GM20000 (cell line): ENCODE results near the gene SLC25A22.

Source experiments
- DNase-seq: peaks from one replicate; pipeline ENCODE4 v3.0.0; 2012; ENCODE audit warnings: low spot score
- CTCF ChIP-seq: IDR thresholded peaks from 2 replicates; pipeline ENCODE4 v1.5.1; 2012; ENCODE audit warnings: mild to moderate bottlenecking, control low read depth; ENCODE audit errors: extremely low read depth, missing control alignments

SLC25A22 gene

GRCh38 chr11:782264-783174, 15.6 kb downstream of the SLC25A22 start:
- TF ChIP-seq CTCF: no peak
- DNase-seq: no peak

- TF ChIP-seq CTCF: no peak
- no peak for DNase-seq
These were observed 18.0 kb downstream of the SLC25A22 start for GRCh38 chr11:779955-780532.

GRCh38 chr11:778976-779954, 18.8 kb downstream of the SLC25A22 start:
- TF ChIP-seq CTCF: no peak
- DNase-seq: no peak

GRCh38 chr11:777288-778255, 20.5 kb downstream of the SLC25A22 start, which contains the start of gene GATD1:
Gene GATD1 (minus strand): TSS chr11:777487. CDS start chr11:777462, 25 bp downstream.
- TF ChIP-seq CTCF: no peak
- peak; percentile 100 for DNase-seq

- DNase-seq: no peak
- peak; percentile 1 for TF ChIP-seq CTCF
These were observed 21.4 kb downstream of the SLC25A22 start for GRCh38 chr11:776561-777287.

GRCh38 chr11:776263-776560, 21.9 kb downstream of the SLC25A22 start:
- DNase-seq: no peak
- TF ChIP-seq CTCF: no peak
